Mesenchymal stem cell (in vitro differentiated cells and primary cell): ENCODE results near the gene ZNF189.

ENCODE experiments used
- DNase-seq: peaks from one replicate; pipeline ENCODE4 v3.0.0-alpha.2; 2013
- H2AFZ ChIP-seq: one replicate; pipeline ENCODE4 v1.6.1; 2013; ENCODE audit warnings: low read depth, mild to moderate bottlenecking, control low read depth, inconsistent platforms, low read length, moderate library complexity
- H2AK5ac ChIP-seq: 2 replicates; pipeline ENCODE4 v1.6.1; 2013; ENCODE audit warnings: low read length, moderate library complexity, mild to moderate bottlenecking, inconsistent platforms; ENCODE audit not compliant: severe bottlenecking
- H2BK120ac ChIP-seq: one replicate; pipeline ENCODE4 v1.6.1; 2013; ENCODE audit warnings: low read depth, mild to moderate bottlenecking, inconsistent platforms, low read length, moderate library complexity
- H2BK12ac ChIP-seq, 2 experiments: one replicate each; pipeline ENCODE4 v1.6.1; 2013; ENCODE audit warnings: inconsistent platforms in 2 of 2, low read length in 2 of 2, mild to moderate bottlenecking in 2 of 2, moderate library complexity in 2 of 2, control low read depth in 1 of 2
- H2BK15ac ChIP-seq: one replicate; pipeline ENCODE4 v1.6.1; 2013; ENCODE audit warnings: mild to moderate bottlenecking, low read depth, inconsistent platforms; ENCODE audit not compliant: poor library complexity, severe bottlenecking
- H2BK5ac ChIP-seq: 2 replicates; pipeline ENCODE4 v1.6.1; 2013; ENCODE audit warnings: low read depth, mild to moderate bottlenecking, low read length, control low read depth, inconsistent platforms; ENCODE audit not compliant: poor library complexity, severe bottlenecking
- H3K14ac ChIP-seq, 2 experiments: one replicate each; pipeline ENCODE4 v1.6.1; 2013; ENCODE audit warnings: inconsistent platforms in 2 of 2, low read length in 2 of 2, control low read depth in 1 of 2, mild to moderate bottlenecking in 1 of 2, moderate library complexity in 1 of 2
- H3K18ac ChIP-seq, 2 experiments: one replicate each; pipeline ENCODE4 v1.6.1; 2013; ENCODE audit warnings: inconsistent platforms in 2 of 2, low read length in 2 of 2, control low read depth in 1 of 2, low read depth in 1 of 2, mild to moderate bottlenecking in 1 of 2
- H3K23ac ChIP-seq, 2 experiments: one replicate each; pipeline ENCODE4 v1.6.1; 2013; ENCODE audit warnings: inconsistent platforms in 2 of 2, low read length in 2 of 2, mild to moderate bottlenecking in 2 of 2, moderate library complexity in 2 of 2, control low read depth in 1 of 2
- H3K27ac ChIP-seq: 2 replicates; pipeline ENCODE4 v1.5.1; 2013; ENCODE audit warnings: mild to moderate bottlenecking, moderate library complexity, low read length, control low read depth, inconsistent platforms; ENCODE audit not compliant: poor library complexity, severe bottlenecking
- H3K27me3 ChIP-seq, 2 experiments: 2 replicates each; pipeline versions ENCODE4 v1.6.1 to v1.7.0; 2013; ENCODE audit warnings: low read length in 2 of 2, mild to moderate bottlenecking in 2 of 2, moderate library complexity in 2 of 2, control low read depth in 1 of 2, inconsistent platforms in 1 of 2; ENCODE audit not compliant: control insufficient read depth in 1 of 2, insufficient read depth in 1 of 2
- H3K36me3 ChIP-seq, 2 experiments: 2 replicates each; pipeline versions ENCODE4 v1.6.1 to v1.7.0; 2013; ENCODE audit warnings: low read length in 2 of 2, control low read depth in 1 of 2, inconsistent platforms in 1 of 2, low read depth in 1 of 2, mild to moderate bottlenecking in 1 of 2; ENCODE audit not compliant: insufficient read depth in 2 of 2, control insufficient read depth in 1 of 2
- H3K4ac ChIP-seq, 2 experiments: one replicate each; pipeline ENCODE4 v1.6.1; 2013; ENCODE audit warnings: inconsistent platforms in 2 of 2, low read length in 2 of 2, mild to moderate bottlenecking in 2 of 2, moderate library complexity in 2 of 2, control low read depth in 1 of 2, low read depth in 1 of 2
- H3K4me1 ChIP-seq: 2 replicates; pipeline ENCODE4 v1.6.1; 2013; ENCODE audit warnings: low read depth, low read length, control low read depth; ENCODE audit not compliant: control insufficient read depth, insufficient read depth
- H3K4me2 ChIP-seq: 2 replicates; pipeline ENCODE4 v1.6.1; 2013; ENCODE audit warnings: low read length, mild to moderate bottlenecking, inconsistent platforms; ENCODE audit not compliant: poor library complexity, severe bottlenecking
- H3K4me3 ChIP-seq, 2 experiments: 2 replicates each; pipeline versions ENCODE4 v1.5.1 to v1.7.0; 2013; ENCODE audit warnings: low read length in 2 of 2, mild to moderate bottlenecking in 2 of 2, control low read depth in 1 of 2, low read depth in 1 of 2; ENCODE audit not compliant: insufficient read depth in 1 of 2
- H3K79me1 ChIP-seq: replicated peaks from 2 replicates; pipeline ENCODE4 v1.6.1; 2013; ENCODE audit warnings: mild to moderate bottlenecking, control low read depth, low read length, inconsistent platforms; ENCODE audit not compliant: poor library complexity, severe bottlenecking
- H3K9ac ChIP-seq: 2 replicates; pipeline ENCODE4 v1.7.0; 2013; ENCODE audit warnings: mild to moderate bottlenecking, low read length, moderate library complexity
- H3K9me3 ChIP-seq: 2 replicates; pipeline ENCODE4 v1.7.0; 2013; ENCODE audit warnings: mild to moderate bottlenecking, low read length; ENCODE audit not compliant: control insufficient read depth
- H4K8ac ChIP-seq: one replicate; pipeline ENCODE4 v1.6.1; 2013; ENCODE audit warnings: inconsistent platforms, mild to moderate bottlenecking, low read length, moderate library complexity
- H4K91ac ChIP-seq: one replicate; pipeline ENCODE4 v1.6.1; 2013; ENCODE audit warnings: mild to moderate bottlenecking, low read length, inconsistent platforms
- WGBS: methylation state at CpG from one replicate; pipeline ENCODE4 v1.1.7; 2013; ENCODE audit warnings: mixed read lengths; 5-methylcytosine and 5-hydroxymethylcytosine counted together

Gene ZNF189

DNA sequence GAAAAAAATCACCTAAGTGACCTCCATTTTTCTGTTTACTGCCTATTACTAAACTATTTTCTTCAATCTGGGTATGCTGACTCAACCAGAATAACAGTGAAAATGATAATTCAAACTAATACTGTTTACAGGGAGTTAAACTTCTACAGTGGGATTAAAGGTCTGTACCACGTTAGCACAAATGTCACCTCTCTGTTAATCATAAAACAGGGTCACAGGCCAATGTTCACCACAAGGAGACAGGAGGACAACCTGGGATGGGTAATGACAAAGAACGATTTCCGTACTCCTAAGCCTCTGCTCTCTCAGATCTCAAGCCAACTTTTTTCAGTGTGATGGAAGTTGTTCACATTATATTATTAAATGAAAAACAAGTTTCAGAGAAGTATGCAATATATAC lies 34.6 kb downstream of the ZNF189 start:
- Histone ChIP-seq H2BK5ac (no peak overlapping the region), H2BK12ac (no peak overlapping the region), H3K27me3 (peaks cover 3 to 6% of the 10 kb centered on the region in 2 experiments), H4K91ac (no peak overlapping the region), H3K4ac (no peak overlapping the region), H2AFZ (no peak overlapping the region), H2BK15ac (no peak overlapping the region), H3K79me1 (no peaks in the 10 kb centered on the region), H3K23ac (no peak overlapping the region), H3K4me1 (no peaks in the 10 kb centered on the region), H3K27ac (no peak overlapping the region), H3K9me3 (no peaks in the 10 kb centered on the region), H3K9ac (no peak overlapping the region), H3K18ac (no peak overlapping the region), H3K14ac (no peak overlapping the region), H3K36me3 (no peaks in the 10 kb centered on the region), H2BK120ac (no peak overlapping the region), H3K4me3 (no peak overlapping the region), H4K8ac (no peak overlapping the region), H2AK5ac (no peak overlapping the region), H3K4me2 (no peak overlapping the region)
- WGBS, result 43% methylated on average over 1 of the region's 3 CpGs
- no peak for DNase-seq

DNA sequence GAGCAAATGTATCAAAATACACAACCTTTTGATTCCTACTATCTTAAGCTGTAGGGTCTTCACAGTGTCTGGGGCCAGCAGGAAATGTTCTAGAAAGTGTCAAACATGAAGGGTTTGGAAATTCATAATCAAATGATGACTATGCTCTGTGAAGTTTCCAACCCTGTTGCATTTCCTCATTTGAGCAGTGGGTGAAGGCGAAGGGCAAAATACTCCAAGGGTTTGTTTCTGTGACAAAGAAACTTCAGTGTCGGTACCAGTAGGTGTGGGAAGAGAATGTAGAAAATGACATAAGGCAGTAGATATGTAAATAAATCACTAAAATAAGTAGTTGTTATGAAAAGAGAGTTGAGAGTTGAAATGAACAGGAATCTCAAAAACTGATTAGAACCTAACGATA lies 36.3 kb downstream of the ZNF189 start:
- Histone ChIP-seq H3K4me3 (no peak overlapping the region), H3K18ac (no peak overlapping the region), H3K27me3 (peaks cover 3% of the 10 kb centered on the region in 2 experiments), H3K9ac (no peak overlapping the region), H3K36me3 (no peaks in the 10 kb centered on the region), H2AFZ (no peak overlapping the region), H2AK5ac (no peak overlapping the region), H3K4me1 (no peaks in the 10 kb centered on the region), H3K23ac (no peak overlapping the region), H2BK120ac (no peak overlapping the region), H3K4me2 (no peak overlapping the region), H3K14ac (no peak overlapping the region), H3K79me1 (no peaks in the 10 kb centered on the region), H3K4ac (no peak overlapping the region), H2BK15ac (no peak overlapping the region), H2BK12ac (no peak overlapping the region), H2BK5ac (no peak overlapping the region), H3K9me3 (no peaks in the 10 kb centered on the region), H3K27ac (no peak overlapping the region), H4K91ac (no peak overlapping the region), H4K8ac (no peak overlapping the region)
- no peak for DNase-seq
- 91% methylated on average over 3 of the region's 3 CpGs for WGBS

DNA sequence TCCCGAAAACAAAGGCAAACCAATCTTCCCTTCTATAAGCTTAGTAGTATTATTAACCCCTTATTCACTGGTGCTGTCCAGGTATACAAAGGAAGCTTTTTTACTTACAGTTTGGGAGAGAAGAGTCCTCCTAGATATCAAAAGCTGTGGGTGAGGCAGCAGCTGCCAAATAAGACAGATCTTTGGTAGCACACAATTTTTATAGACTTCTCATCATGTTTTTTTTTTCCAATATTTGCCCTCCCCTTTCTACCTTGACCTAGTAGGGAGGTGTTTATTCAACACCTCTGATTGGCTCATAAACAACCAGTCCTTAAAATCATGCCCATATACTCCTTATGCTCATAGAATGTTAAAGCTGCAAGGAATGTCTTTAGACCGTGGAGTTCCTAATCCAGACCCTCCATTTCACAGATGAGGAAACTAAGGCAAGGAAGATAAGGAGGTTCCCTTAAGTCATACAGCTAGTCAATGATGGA lies 37.0 kb downstream of the ZNF189 start, which contains the start of gene ALDOB:
Gene ALDOB (minus strand): TSS at position 174 of the 479 bp plus-strand sequence. CDS start 4,887 bp downstream, outside the sequence.
- H2BK12ac ChIP-seq, result no peak within 1 kb of the TSS
- H3K4me2 ChIP-seq, result no peak within 1 kb of the TSS
- no peaks in the 10 kb centered on the region for H3K27me3 ChIP-seq
- no peak within 1 kb of the TSS for H3K23ac ChIP-seq
- no peaks in the 10 kb centered on the region for H3K36me3 ChIP-seq
- H3K14ac ChIP-seq, result no peak within 1 kb of the TSS
- no peak within 1 kb of the TSS for H2AFZ ChIP-seq
- 80% methylated on average over 1 of the region's 2 CpGs for WGBS
- no peak within 1 kb of the TSS for H2BK5ac ChIP-seq
- H2AK5ac ChIP-seq, result no peak within 1 kb of the TSS
- DNase-seq, result no peak
- no peak within 1 kb of the TSS for H3K4ac ChIP-seq
- H3K27ac ChIP-seq, result no peak within 1 kb of the TSS
- no peak within 1 kb of the TSS for H3K9ac ChIP-seq
- H2BK15ac ChIP-seq, result no peak within 1 kb of the TSS
- H4K8ac ChIP-seq, result no peak within 1 kb of the TSS
- no peaks in the 10 kb centered on the region for H3K4me1 ChIP-seq
- H3K79me1 ChIP-seq, result no peaks in the 10 kb centered on the region
- no peaks in the 10 kb centered on the region for H3K9me3 ChIP-seq
- no peak within 1 kb of the TSS for H3K18ac ChIP-seq
- H2BK120ac ChIP-seq, result no peak within 1 kb of the TSS
- H3K4me3 ChIP-seq, result no peak within 1 kb of the TSS
- no peak within 1 kb of the TSS for H4K91ac ChIP-seq

- H4K91ac ChIP-seq, result no peak overlapping the region
- 84% methylated on average over 2 of the region's 2 CpGs for WGBS
- no peaks in the 10 kb centered on the region for H3K4me1 ChIP-seq
- no peaks in the 10 kb centered on the region for H3K79me1 ChIP-seq
- no peak for DNase-seq
- no peak overlapping the region for H3K14ac ChIP-seq
- H4K8ac ChIP-seq, result no peak overlapping the region
- no peak overlapping the region for H2AFZ ChIP-seq
- no peak overlapping the region for H2BK5ac ChIP-seq
- no peak overlapping the region for H3K23ac ChIP-seq
- no peak overlapping the region for H3K4ac ChIP-seq
- H2BK15ac ChIP-seq, result no peak overlapping the region
- no peak overlapping the region for H3K18ac ChIP-seq
- no peak overlapping the region for H3K4me2 ChIP-seq
- H3K4me3 ChIP-seq, result no peak overlapping the region
- H3K27ac ChIP-seq, result no peak overlapping the region
- H2BK12ac ChIP-seq, result no peak overlapping the region
- H3K36me3 ChIP-seq, result no peaks in the 10 kb centered on the region
- no peak overlapping the region for H2BK120ac ChIP-seq
- no peak overlapping the region for H2AK5ac ChIP-seq
- peaks cover 2 to 3% of the 10 kb centered on the region in 2 experiments for H3K27me3 ChIP-seq
- no peaks in the 10 kb centered on the region for H3K9me3 ChIP-seq
- H3K9ac ChIP-seq, result no peak overlapping the region
Measured at GRCh38 chr9:101437806-101438232, 39.2 kb downstream of the ZNF189 start.
